K562 (cell line): ENCODE data around the gene SQOR. TPM values are rescaled to one million over a fixed set of nuclear protein-coding genes. Genes with fewer than 3 reads are reported as not detected.

Experiments used
- ATAC-seq: fragments of 200-7000 bp; cut with Tn5 transposase; 3 replicates; pipeline ENCODE4 v1.9.1; 2020; ENCODE audit warnings: moderate library complexity
- BruUV-seq: library from RNA; stranded (reverse); fragments of 400-500 nt; replicated peaks from 2 replicates; lab custom pipeline; 2021; lab: Mats Ljungman, UMichigan
- CTCF ChIA-PET: fragments of 300-600 bp; formaldehyde crosslinking; extraction: SDS; loops from one replicate; lab custom pipeline; 2021; ENCODE audit warnings: low intra/inter-chr PET ratio; lab: Yijun Ruan, JAX
- POLR2A ChIA-PET: fragments of 300-600, 350-650 bp; sonication (Branson Sonifier 250); formaldehyde crosslinking; extraction: SDS; loops from one replicate; lab custom pipeline; 2021; ENCODE audit warnings: antibody characterized with exemption, inconsistent platforms; lab: Yijun Ruan, JAX
- DNase-seq, 4 experiments: peaks; one replicate each; pipeline versions ENCODE4 v3.0.0 to v3.0.0-alpha.2; 2011 to 2018; ENCODE audit warnings: low spot score in 3 of 4, mixed read lengths in 3 of 4; ENCODE audit errors: extremely low read depth in 1 of 4
- FAIRE-seq: peaks from 2 replicates; lab custom pipeline; 2011; peaks lifted over from hg19 to GRCh38; lab: Jason Lieb, UNC
- H2AFZ ChIP-seq: 2 replicates; pipeline ENCODE4 v1.6.0; 2011; ENCODE audit warnings: low read depth, low read length, control low read depth, inconsistent platforms
- H3K27ac ChIP-seq: fragments of 200-600 bp; 3 replicates; pipeline ENCODE4 v1.8.0; 2011; ENCODE audit warnings: low read depth, mild to moderate bottlenecking, control low read depth, inconsistent platforms, low read length, moderate library complexity, mixed read lengths; ENCODE audit errors: extremely low read depth
- H3K27me3 ChIP-seq, 2 experiments: fragments of 300-600 bp in 1 of 2; 2 replicates in 1 of 2; 3 replicates in 1 of 2; pipeline versions ENCODE4 v1.6.0 to v1.8.0; 2011; ENCODE audit warnings: inconsistent platforms in 2 of 2, low read length in 2 of 2, mild to moderate bottlenecking in 1 of 2, mixed read lengths in 1 of 2, moderate library complexity in 1 of 2; ENCODE audit not compliant: control insufficient read depth in 2 of 2, insufficient read depth in 2 of 2
- H3K36me3 ChIP-seq: fragments of 300-600 bp; 3 replicates; pipeline ENCODE4 v1.8.0; 2011; ENCODE audit warnings: mild to moderate bottlenecking, low read length, inconsistent platforms; ENCODE audit not compliant: control insufficient read depth, insufficient read depth
- H3K4me1 ChIP-seq, 2 experiments: fragments of 200-600 bp in 1 of 2; replicated peaks in 1 of 2; 2 replicates in 1 of 2; 3 replicates in 1 of 2; pipeline versions ENCODE4 v1.5.1 to v1.8.0; 2011; ENCODE audit warnings: inconsistent platforms in 2 of 2, low read length in 2 of 2, mild to moderate bottlenecking in 1 of 2, mixed read lengths in 1 of 2, moderate library complexity in 1 of 2; ENCODE audit not compliant: control insufficient read depth in 2 of 2, insufficient read depth in 2 of 2
- H3K4me2 ChIP-seq: 2 replicates; pipeline ENCODE4 v1.6.1; 2011; ENCODE audit warnings: low read length, control low read depth, inconsistent platforms, mixed read lengths; ENCODE audit not compliant: insufficient read depth
- H3K4me3 ChIP-seq: fragments of 200-600 bp; sonication (generic), shearing (Covaris generic); 2 replicates; pipeline ENCODE4 v1.5.1; 2016; ENCODE audit warnings: control low read depth, inconsistent platforms
- H3K79me2 ChIP-seq: fragments of 200-600 bp; 3 replicates; pipeline ENCODE4 v1.8.0; 2011; ENCODE audit warnings: low read length, inconsistent platforms; ENCODE audit not compliant: control insufficient read depth, insufficient read depth
- H3K9ac ChIP-seq, 2 experiments: 2 replicates each; pipeline versions ENCODE4 v1.6.0 to v1.6.1; 2011; ENCODE audit warnings: low read depth in 2 of 2, low read length in 2 of 2, control low read depth in 1 of 2, inconsistent platforms in 1 of 2, mild to moderate bottlenecking in 1 of 2, mixed read lengths in 1 of 2; ENCODE audit not compliant: insufficient read depth in 1 of 2
- H3K9me1 ChIP-seq: one replicate; pipeline ENCODE4 v1.6.0; 2011; ENCODE audit warnings: inconsistent platforms, mild to moderate bottlenecking, low read length, moderate library complexity; ENCODE audit not compliant: control insufficient read depth, insufficient read depth
- H3K9me3 ChIP-seq: replicated peaks from 2 replicates; pipeline ENCODE4 v1.5.1; 2011; ENCODE audit warnings: low read depth, low read length, inconsistent platforms; ENCODE audit not compliant: control insufficient read depth, insufficient read depth
- H4K20me1 ChIP-seq: replicated peaks from 2 replicates; pipeline ENCODE4 v1.6.1; 2011; ENCODE audit warnings: low read length, inconsistent platforms, mixed read lengths; ENCODE audit not compliant: control insufficient read depth, insufficient read depth
- CBX3 ChIP-seq, 2 experiments: IDR thresholded peaks; 1 replicate in 1 of 2; 2 replicates in 1 of 2; pipeline ENCODE4 v1.6.1; 2012; ENCODE audit warnings: inconsistent platforms in 2 of 2, low read length in 2 of 2, borderline replicate concordance in 1 of 2, control low read depth in 1 of 2
- GATA2 ChIP-seq: sonication (generic); formaldehyde crosslinking; IDR thresholded peaks from 2 replicates; pipeline ENCODE4 v1.4.0; 2020; ENCODE audit warnings: mild to moderate bottlenecking, missing genetic modification reagents
- HNRNPH1 ChIP-seq: fragments of 200-400 bp; formaldehyde crosslinking; optimal IDR thresholded peaks from 2 replicates; pipeline ENCODE3; 2017; ENCODE audit warnings: low read depth, mild to moderate bottlenecking, low read length, moderate library complexity
- KAT7 ChIP-seq: sonication (generic); formaldehyde crosslinking; IDR thresholded peaks from 2 replicates; pipeline ENCODE4 v1.8.0; 2022; ENCODE audit warnings: missing genetic modification reagents, mild to moderate bottlenecking, borderline replicate concordance
- MAFK ChIP-seq: IDR thresholded peaks from 2 replicates; pipeline ENCODE4 v1.6.1; 2011; ENCODE audit warnings: low read length, improper control_type of control experiment
- MTF1 ChIP-seq: fragments of 250-450 bp; sonication (Bioruptor Pico); IDR thresholded peaks from 2 replicates; pipeline ENCODE4 v1.9.0; 2021; ENCODE audit warnings: moderate library complexity, mild to moderate bottlenecking, inconsistent platforms, borderline replicate concordance
- RBM15 ChIP-seq: fragments of 200-400 bp; formaldehyde crosslinking; IDR thresholded peaks from 2 replicates; pipeline ENCODE4 v1.6.1; 2018; ENCODE audit warnings: mild to moderate bottlenecking, low read length, moderate library complexity; ENCODE audit not compliant: insufficient read depth
- RNF2 ChIP-seq: sonication (generic); IDR thresholded peaks from 2 replicates; pipeline ENCODE4 v1.6.1; 2016
- TAF1 ChIP-seq: IDR thresholded peaks from 2 replicates; pipeline ENCODE4 v1.6.1; 2011; ENCODE audit warnings: mild to moderate bottlenecking, low read length, moderate library complexity; ENCODE audit not compliant: insufficient read depth, control insufficient read depth, severe bottlenecking; ENCODE audit errors: extremely low read depth
- XRCC5 ChIP-seq: fragments of 200-400 bp; formaldehyde crosslinking; IDR thresholded peaks from 2 replicates; pipeline ENCODE4 v1.6.1; 2017; ENCODE audit warnings: low read depth, mild to moderate bottlenecking, low read length
- ZNF699 ChIP-seq: fragments of 250-450 bp; sonication (Bioruptor Pico); IDR thresholded peaks from 2 replicates; pipeline ENCODE4 v1.8.0; 2021; ENCODE audit warnings: mild to moderate bottlenecking, moderate library complexity; ENCODE audit not compliant: insufficient replicate concordance
- WGBS: fragments of 100-300 bp; shearing (Covaris generic); methylation state at CpG from one replicate; pipeline ENCODE4 v1.1.6; 2016; ENCODE audit warnings: low coverage, mixed read lengths; ENCODE audit not compliant: insufficient coverage; ENCODE audit errors: missing lambda C conversion rate; 5-methylcytosine and 5-hydroxymethylcytosine counted together
- in situ Hi-C: fragments of 300-500 bp; cut with MboI; formaldehyde crosslinking; loops from 4 replicates; pipeline ENCODE4 v1.15.0; 2018; ENCODE audit warnings: inconsistent platforms, mixed read lengths
- intact Hi-C: fragments of 100-400 bp; cut with micrococcal nuclease; formaldehyde crosslinking; loops from 2 replicates; pipeline ENCODE4 v1.14.2; 2022
- polyA plus RNA-seq, 8 experiments: library from polyadenylated mRNA; depleted of rRNA in 4 of 8; stranded (reverse) in 5 of 8; unstranded in 3 of 8; fragments of >200 nt; fragmentation: Nextera tagmentation in 2 of 8; fragmentation: Illumina TruSeq in 1 of 8; extraction: Ambion mirVana in 2 of 8; extraction: Trizol in 1 of 8; gene quantifications; 2 replicates each; pipeline versions ENCODE4 v1.2.1 to v1.2.3, GENCODE V29; 2011 to 2014; ENCODE audit warnings: inconsistent platforms in 1 of 8, missing spikeins in 1 of 8
- total RNA-seq, 7 experiments: library from RNA; depleted of rRNA in 6 of 7; stranded (reverse); fragments of >200 nt in 6 of 7; fragmentation: Illumina TruSeq in 2 of 7; extraction: Trizol in 2 of 7; gene quantifications; 2 replicates each; pipeline versions ENCODE4 v1.2.1 to v1.2.3, GENCODE V29; 2011 to 2021; ENCODE audit warnings: low replicate concordance in 1 of 7
- TF ChIP-seq, protein P1 (sequence below): fragments of 250-450 bp; sonication (Bioruptor Pico); IDR thresholded peaks from 2 replicates; pipeline ENCODE4 v1.5.0; 2020; ENCODE audit warnings: mild to moderate bottlenecking
- TF ChIP-seq, protein P2 (sequence below): sonication (generic); formaldehyde crosslinking; IDR thresholded peaks from 2 replicates; pipeline ENCODE4 v1.8.1; 2023; ENCODE audit warnings: mild to moderate bottlenecking, missing genetic modification reagents, moderate library complexity
- TF ChIP-seq, protein P3 (sequence below): fragments of 450-650 bp; formaldehyde crosslinking; IDR thresholded peaks from 2 replicates; pipeline ENCODE4 v1.4.0; 2022; ENCODE audit warnings: missing genetic modification characterization
- TF ChIP-seq, protein P4 (sequence below): sonication (generic); formaldehyde crosslinking; IDR thresholded peaks from 2 replicates; pipeline ENCODE4 v1.8.0; 2023; ENCODE audit warnings: mild to moderate bottlenecking, missing genetic modification reagents
- TF ChIP-seq, protein P5 (sequence below): IDR thresholded peaks from 2 replicates; pipeline ENCODE4 v1.6.1; 2014; ENCODE audit warnings: antibody characterized with exemption

The SQOR gene
- total and polyA plus RNA-seq, 9 of the 15 experiments (the other 6 are each of a cell fraction or from before 2014, with no cell fraction given), result 0.32 to 1.6 (median 1.1) TPM

DNA sequence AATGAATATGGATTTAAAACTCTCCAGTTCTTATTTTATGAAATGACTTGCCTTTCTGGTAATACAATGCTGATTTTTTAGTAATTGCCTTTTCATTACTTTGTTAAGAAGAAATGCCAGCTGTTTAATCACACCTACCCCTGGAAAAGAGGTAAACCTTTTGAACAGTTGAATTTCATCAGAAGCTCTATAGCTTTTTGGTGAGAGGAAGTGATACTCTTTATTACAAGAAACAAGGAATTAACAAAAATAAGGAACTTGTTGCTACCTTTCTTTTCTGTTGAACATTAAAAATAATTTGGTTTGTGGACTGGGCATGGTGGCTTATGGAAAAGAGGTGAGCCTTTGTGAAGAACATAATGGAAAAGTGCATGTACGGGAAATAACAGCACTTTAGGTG lies 28.0 kb upstream of the SQOR start:
- Histone ChIP-seq H2AFZ (no peak overlapping the region), H3K9me1 (no peaks in the 10 kb centered on the region), H3K4me1 (no peaks in the 10 kb centered on the region), H3K9ac (no peak overlapping the region), H3K4me2 (no peak overlapping the region), H3K36me3 (peaks cover 35% of the 10 kb centered on the region), H3K27me3 (no peaks in the 10 kb centered on the region), H3K27ac (no peak overlapping the region), H3K4me3 (no peak overlapping the region), H4K20me1 (no peaks in the 10 kb centered on the region), H3K9me3 (no peaks in the 10 kb centered on the region), H3K79me2 (no peaks in the 10 kb centered on the region; the same call in 2 of the 3 replicates)
- WGBS, result 88% methylated on average over 1 of the region's 1 CpG
- DNase-seq (no peak), ATAC-seq (no peak), FAIRE-seq (no peak)
- in situ Hi-C loops, result loop anchor here (25.0 kb wide), 1 partner anchor 420 kb away; the partner anchor contains the start of gene SHF
- intact Hi-C loops, result no loop called here
- ChIA-PET POLR2A (interaction anchor here (0.6 kb wide), 1 partner anchor 9 kb away, joined by 4 read pairs; no protein-coding TSS in a partner anchor), CTCF (interaction anchor here (1.2 kb wide), 1 partner anchor 148 kb away, joined by 3 read pairs; no protein-coding TSS in a partner anchor)
- BruUV-seq, result no TSS peak
- TF ChIP-seq, protein P1, sequence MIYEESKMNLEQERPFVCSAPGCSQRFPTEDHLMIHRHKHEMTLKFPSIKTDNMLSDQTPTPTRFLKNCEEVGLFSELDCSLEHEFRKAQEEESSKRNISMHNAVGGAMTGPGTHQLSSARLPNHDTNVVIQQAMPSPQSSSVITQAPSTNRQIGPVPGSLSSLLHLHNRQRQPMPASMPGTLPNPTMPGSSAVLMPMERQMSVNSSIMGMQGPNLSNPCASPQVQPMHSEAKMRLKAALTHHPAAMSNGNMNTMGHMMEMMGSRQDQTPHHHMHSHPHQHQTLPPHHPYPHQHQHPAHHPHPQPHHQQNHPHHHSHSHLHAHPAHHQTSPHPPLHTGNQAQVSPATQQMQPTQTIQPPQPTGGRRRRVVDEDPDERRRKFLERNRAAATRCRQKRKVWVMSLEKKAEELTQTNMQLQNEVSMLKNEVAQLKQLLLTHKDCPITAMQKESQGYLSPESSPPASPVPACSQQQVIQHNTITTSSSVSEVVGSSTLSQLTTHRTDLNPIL (CRISPR knock-in tag), result no peak
- TF ChIP-seq MAFK, result no peak
- TF ChIP-seq CBX3 (IDR thresholded peaks at IDR 0.05; ENCODE audit: borderline replicate concordance in 1 of 2, low read length in 2 of 2), result no peak
- TF ChIP-seq, protein P2, sequence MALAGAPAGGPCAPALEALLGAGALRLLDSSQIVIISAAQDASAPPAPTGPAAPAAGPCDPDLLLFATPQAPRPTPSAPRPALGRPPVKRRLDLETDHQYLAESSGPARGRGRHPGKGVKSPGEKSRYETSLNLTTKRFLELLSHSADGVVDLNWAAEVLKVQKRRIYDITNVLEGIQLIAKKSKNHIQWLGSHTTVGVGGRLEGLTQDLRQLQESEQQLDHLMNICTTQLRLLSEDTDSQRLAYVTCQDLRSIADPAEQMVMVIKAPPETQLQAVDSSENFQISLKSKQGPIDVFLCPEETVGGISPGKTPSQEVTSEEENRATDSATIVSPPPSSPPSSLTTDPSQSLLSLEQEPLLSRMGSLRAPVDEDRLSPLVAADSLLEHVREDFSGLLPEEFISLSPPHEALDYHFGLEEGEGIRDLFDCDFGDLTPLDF (CRISPR knock-in tag), result no peak
- no peak for TF ChIP-seq MTF1 (CRISPR knock-in tag)
- TF ChIP-seq RNF2, result no peak
- TF ChIP-seq TAF1, result no peak
- no peak for TF ChIP-seq ZNF699
- TF ChIP-seq XRCC5, result no peak
- TF ChIP-seq, protein P3, sequence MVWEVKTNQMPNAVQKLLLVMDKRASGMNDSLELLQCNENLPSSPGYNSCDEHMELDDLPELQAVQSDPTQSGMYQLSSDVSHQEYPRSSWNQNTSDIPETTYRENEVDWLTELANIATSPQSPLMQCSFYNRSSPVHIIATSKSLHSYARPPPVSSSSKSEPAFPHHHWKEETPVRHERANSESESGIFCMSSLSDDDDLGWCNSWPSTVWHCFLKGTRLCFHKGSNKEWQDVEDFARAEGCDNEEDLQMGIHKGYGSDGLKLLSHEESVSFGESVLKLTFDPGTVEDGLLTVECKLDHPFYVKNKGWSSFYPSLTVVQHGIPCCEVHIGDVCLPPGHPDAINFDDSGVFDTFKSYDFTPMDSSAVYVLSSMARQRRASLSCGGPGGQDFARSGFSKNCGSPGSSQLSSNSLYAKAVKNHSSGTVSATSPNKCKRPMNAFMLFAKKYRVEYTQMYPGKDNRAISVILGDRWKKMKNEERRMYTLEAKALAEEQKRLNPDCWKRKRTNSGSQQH (CRISPR knock-in tag), result no peak
- no peak for TF ChIP-seq HNRNPH1
- no peak for TF ChIP-seq GATA2 (CRISPR knock-in tag)
- TF ChIP-seq, protein P4, sequence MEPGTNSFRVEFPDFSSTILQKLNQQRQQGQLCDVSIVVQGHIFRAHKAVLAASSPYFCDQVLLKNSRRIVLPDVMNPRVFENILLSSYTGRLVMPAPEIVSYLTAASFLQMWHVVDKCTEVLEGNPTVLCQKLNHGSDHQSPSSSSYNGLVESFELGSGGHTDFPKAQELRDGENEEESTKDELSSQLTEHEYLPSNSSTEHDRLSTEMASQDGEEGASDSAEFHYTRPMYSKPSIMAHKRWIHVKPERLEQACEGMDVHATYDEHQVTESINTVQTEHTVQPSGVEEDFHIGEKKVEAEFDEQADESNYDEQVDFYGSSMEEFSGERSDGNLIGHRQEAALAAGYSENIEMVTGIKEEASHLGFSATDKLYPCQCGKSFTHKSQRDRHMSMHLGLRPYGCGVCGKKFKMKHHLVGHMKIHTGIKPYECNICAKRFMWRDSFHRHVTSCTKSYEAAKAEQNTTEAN, result no peak
- TF ChIP-seq, protein P5, sequence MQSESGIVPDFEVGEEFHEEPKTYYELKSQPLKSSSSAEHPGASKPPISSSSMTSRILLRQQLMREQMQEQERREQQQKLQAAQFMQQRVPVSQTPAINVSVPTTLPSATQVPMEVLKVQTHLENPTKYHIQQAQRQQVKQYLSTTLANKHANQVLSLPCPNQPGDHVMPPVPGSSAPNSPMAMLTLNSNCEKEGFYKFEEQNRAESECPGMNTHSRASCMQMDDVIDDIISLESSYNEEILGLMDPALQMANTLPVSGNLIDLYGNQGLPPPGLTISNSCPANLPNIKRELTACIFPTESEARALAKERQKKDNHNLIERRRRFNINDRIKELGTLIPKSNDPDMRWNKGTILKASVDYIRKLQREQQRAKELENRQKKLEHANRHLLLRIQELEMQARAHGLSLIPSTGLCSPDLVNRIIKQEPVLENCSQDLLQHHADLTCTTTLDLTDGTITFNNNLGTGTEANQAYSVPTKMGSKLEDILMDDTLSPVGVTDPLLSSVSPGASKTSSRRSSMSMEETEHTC, result no peak
- no peak for TF ChIP-seq KAT7 (CRISPR knock-in tag)
- TF ChIP-seq RBM15, result no peak
